Activated CD8-positive, alpha-beta memory T cell treated with anti-CD3 and anti-CD28 coated beads for 4 hours (primary cell): ENCODE data around the gene ZNF823.

Experiments used
- DNase-seq, 2 donors: peaks; one replicate each; pipeline ENCODE4 v3.0.0-alpha.2; 2020; ENCODE audit warnings: low read depth in 2 of 2

Gene ZNF823

GRCh38 chr19:11737964-11738745, 591 bp downstream of the ZNF823 start:
- no peak for DNase-seq

GRCh38 chr19:11736696-11737095, 2.0 kb downstream of the ZNF823 start:
- no peak for DNase-seq

GRCh38 chr19:11735375-11735774, 3.4 kb downstream of the ZNF823 start:
- no peak for DNase-seq

- no peak for DNase-seq
These were observed 9.2 kb downstream of the ZNF823 start for GRCh38 chr19:11729586-11729985.

- no peak for DNase-seq
These were observed 16.3 kb downstream of the ZNF823 start for GRCh38 chr19:11722414-11722813.

- no peak for DNase-seq
These were observed 17.1 kb downstream of the ZNF823 start for GRCh38 chr19:11721681-11722080.

GRCh38 chr19:11710313-11710712, 28.4 kb downstream of the ZNF823 start:
- no peak for DNase-seq

- DNase-seq = no peak
These were observed 30.3 kb downstream of the ZNF823 start for GRCh38 chr19:11708457-11708856.

GRCh38 chr19:11705474-11705873, 33.3 kb downstream of the ZNF823 start:
- no peak for DNase-seq

GRCh38 chr19:11704626-11705025, 34.1 kb downstream of the ZNF823 start:
- DNase-seq = no peak

- no peak for DNase-seq
These were observed 38.6 kb downstream of the ZNF823 start for GRCh38 chr19:11699931-11700794.

- DNase-seq = no peak
These were observed 40.5 kb downstream of the ZNF823 start for GRCh38 chr19:11698231-11698630.

GRCh38 chr19:11697284-11697855, 41.4 kb downstream of the ZNF823 start:
- DNase-seq = no peak

- DNase-seq = peak; percentile 47 to 72
These were observed 44.0 kb downstream of the ZNF823 start for GRCh38 chr19:11694533-11695439.

GRCh38 chr19:11693505-11694499, 44.9 kb downstream of the ZNF823 start:
- DNase-seq = no peak

GRCh38 chr19:11692127-11692790, 46.5 kb downstream of the ZNF823 start:
- no peak for DNase-seq

- DNase-seq = no peak
These were observed 52.8 kb downstream of the ZNF823 start for GRCh38 chr19:11685676-11686650.

GRCh38 chr19:11684987-11685675, 53.6 kb downstream of the ZNF823 start:
- no peak for DNase-seq
